ENCODE measurements around the gene BCO2. TPM values are rescaled to one million over a fixed set of nuclear protein-coding genes. Genes with fewer than 3 reads are reported as not detected.

Gene BCO2
- total RNA-seq, 4 donors from 2014 or later = 2.9 to 5.8 (median 4.2) TPM

DNA sequence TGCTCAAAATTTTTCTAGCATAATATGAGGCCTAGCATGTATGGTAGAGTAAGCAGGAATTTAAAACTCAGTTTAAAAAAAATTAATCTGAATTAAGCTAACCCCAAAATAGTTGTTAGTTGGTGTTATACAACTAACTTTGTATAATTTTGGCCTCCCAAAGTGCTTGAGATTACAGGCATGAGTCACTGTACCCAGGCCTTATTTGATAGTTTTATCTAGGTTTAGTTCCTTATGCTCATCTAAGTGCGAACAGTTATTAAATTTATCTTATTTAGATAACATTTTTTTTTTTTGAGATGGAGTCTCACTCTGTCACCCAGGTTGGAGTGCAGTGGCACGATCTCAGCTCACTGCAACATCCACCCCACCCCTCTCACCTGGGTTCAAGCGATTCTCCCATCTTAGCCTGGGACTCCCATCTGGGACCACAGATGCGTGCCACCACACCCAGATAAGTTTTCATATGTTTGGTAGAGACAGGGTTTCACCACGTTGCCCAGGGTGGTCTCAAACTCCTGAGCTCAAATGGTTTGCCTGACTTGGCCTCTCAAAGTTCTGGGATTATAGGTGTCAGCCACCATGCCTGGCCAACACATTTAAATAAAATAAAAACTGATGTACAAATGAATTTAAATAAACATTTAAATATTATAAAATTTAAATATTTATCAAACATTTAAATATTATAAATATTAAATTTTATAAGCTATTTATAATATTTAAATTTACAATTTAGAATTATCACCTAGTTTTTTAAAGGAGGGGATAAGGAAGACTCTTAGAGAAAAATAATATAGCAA, 19.0 kb upstream of the BCO2 start:
- H3K27me3 ChIP-seq = no peaks in the 10 kb centered on the region
- DNase-seq (no peak), ATAC-seq (no peak)
- H3K27ac ChIP-seq = peak overlapping the region in 3 of 4 donors; percentile 24 to 66 (median 52)
- no peaks in the 10 kb centered on the region for H3K9me3 ChIP-seq
- H3K4me3 ChIP-seq = no peak overlapping the region
- peaks cover 12 to 31% of the 10 kb centered on the region in 2 donors for H3K4me1 ChIP-seq
- H3K36me3 ChIP-seq = no peaks in the 10 kb centered on the region
- intact Hi-C loops (cut with DNase I; ENCODE audit: low total_unique reads) (loop anchor here (5.0 kb wide), 1 partner anchor 34 kb away; no protein-coding TSS in a partner anchor), in situ Hi-C loops (cut with MboI; ENCODE audit: low sequenced_read_pairs in 4 of 4) (no loop called here)
- TF ChIP-seq, protein P1, sequence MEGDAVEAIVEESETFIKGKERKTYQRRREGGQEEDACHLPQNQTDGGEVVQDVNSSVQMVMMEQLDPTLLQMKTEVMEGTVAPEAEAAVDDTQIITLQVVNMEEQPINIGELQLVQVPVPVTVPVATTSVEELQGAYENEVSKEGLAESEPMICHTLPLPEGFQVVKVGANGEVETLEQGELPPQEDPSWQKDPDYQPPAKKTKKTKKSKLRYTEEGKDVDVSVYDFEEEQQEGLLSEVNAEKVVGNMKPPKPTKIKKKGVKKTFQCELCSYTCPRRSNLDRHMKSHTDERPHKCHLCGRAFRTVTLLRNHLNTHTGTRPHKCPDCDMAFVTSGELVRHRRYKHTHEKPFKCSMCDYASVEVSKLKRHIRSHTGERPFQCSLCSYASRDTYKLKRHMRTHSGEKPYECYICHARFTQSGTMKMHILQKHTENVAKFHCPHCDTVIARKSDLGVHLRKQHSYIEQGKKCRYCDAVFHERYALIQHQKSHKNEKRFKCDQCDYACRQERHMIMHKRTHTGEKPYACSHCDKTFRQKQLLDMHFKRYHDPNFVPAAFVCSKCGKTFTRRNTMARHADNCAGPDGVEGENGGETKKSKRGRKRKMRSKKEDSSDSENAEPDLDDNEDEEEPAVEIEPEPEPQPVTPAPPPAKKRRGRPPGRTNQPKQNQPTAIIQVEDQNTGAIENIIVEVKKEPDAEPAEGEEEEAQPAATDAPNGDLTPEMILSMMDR (IDR thresholded peaks at IDR 0.05 in 4 of 5, conservative IDR thresholded peaks at IDR 0.05 in 1 of 5) = no peak
- TF ChIP-seq POLR2A (IDR thresholded peaks at IDR 0.05) = no peak

DNA sequence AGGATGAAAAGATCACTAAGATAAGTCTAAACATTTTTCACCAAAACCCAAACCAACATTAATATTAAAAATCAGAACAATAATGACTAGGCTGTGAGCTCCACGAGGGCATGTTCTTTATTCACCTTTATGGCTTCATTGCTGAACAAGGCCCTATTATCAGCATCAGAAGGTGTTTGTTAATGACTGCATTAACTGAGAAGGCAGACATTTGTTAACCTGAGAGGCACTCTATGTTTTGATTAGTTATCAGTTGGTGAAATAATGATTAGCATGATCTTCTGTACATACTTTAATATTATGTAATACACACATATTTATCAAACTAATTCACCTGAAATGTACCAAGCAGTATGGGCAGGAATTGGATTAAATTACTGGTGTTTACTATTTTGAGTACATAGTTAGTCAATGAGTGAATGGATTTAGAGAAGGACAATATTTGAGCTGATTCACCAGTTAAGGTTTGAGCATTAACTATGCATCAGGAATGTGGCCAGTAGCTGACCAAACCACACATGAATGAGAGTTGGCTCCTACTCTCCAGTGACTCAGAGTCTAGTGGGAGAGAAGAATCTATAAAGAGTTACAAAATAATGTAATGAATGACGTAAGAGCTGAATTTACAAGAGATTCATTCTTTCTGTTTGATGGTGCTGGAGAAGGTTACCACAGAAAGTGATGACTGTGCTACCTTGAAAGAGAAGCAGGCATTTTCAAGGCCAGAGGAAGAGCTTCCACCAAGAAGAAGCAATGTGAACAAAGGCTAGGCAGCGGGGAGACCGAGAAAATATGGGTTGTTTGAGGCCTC, 18.2 kb upstream of the BCO2 start:
- Histone ChIP-seq H3K4me1 (peaks cover 15 to 38% of the 10 kb centered on the region in 2 donors), H3K4me3 (no peak overlapping the region), H3K27me3 (no peaks in the 10 kb centered on the region), H3K36me3 (no peaks in the 10 kb centered on the region), H3K9me3 (no peaks in the 10 kb centered on the region), H3K27ac (peak overlapping the region; percentile 34 to 66 (median 44))
- peak; percentile 81 to 87 for ATAC-seq
- no peak for DNase-seq
- intact Hi-C loops (cut with DNase I; ENCODE audit: low total_unique reads) = loop anchor here (5.0 kb wide), 1 partner anchor 35 kb away; no protein-coding TSS in a partner anchor
- no peak for TF ChIP-seq POLR2A (IDR thresholded peaks at IDR 0.05)
- TF ChIP-seq, protein P1 (IDR thresholded peaks at IDR 0.05 in 4 of 5, conservative IDR thresholded peaks at IDR 0.05 in 1 of 5) = no peak
- in situ Hi-C loops (cut with MboI; ENCODE audit: low sequenced_read_pairs in 4 of 4) = no loop called here

DNA sequence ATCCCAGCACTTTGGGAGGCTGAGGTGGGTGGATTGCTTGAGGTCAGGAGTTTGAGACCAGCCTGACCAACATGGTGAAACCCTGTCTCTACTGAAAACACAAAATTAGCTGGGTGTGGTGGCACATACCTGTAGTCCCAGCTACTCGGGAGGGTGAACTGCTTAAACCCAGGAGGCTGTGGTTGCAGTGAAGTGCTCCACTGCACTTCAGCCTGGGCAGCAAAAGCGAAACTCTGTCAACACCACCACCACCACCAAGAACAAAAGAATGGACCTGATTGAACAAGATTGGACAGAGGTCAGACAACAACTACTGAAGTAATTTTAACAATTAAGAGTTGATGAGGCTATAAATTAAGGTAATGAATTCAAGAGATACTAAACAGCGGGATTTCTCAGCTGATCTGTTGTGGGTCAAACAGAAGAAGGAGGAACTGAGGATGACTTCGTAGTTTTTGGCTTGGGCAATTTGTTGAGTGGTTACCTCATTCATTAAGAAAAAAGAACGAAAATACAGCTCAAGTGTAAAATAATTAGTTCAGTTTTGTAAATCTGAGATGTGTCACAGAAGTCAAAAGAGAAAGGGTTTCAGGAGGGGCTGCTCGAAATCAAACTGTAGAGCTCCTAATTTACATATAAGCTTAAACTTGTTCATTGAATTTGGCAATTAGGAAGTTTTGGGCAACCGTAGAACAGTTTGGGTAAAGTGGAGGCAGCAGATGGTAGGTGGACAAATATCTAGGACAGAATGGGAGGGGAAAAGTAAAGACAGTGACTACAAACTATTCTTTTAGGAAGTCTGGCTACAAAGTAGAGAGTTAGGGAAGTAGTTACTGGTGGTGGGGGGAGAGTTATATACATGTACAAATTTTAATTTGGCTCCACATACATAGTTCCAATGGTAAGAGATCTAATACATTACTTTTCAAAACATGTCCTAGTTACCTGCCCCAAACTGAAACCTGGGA, 15.9 kb upstream of the BCO2 start:
- no peaks in the 10 kb centered on the region for H3K36me3 ChIP-seq
- in situ Hi-C loops (cut with MboI; ENCODE audit: low sequenced_read_pairs in 4 of 4) = no loop called here
- TF ChIP-seq, protein P1 (IDR thresholded peaks at IDR 0.05 in 4 of 5, conservative IDR thresholded peaks at IDR 0.05 in 1 of 5) = no peak
- no peak for TF ChIP-seq POLR2A (IDR thresholded peaks at IDR 0.05)
- no peaks in the 10 kb centered on the region for H3K27me3 ChIP-seq
- H3K4me3 ChIP-seq = no peak overlapping the region
- intact Hi-C loops (cut with DNase I; ENCODE audit: low total_unique reads) = loop anchor here (5.0 kb wide), 1 partner anchor 37 kb away; no protein-coding TSS in a partner anchor
- no peak for DNase-seq
- H3K9me3 ChIP-seq = no peaks in the 10 kb centered on the region
- peak overlapping the region in 2 of 4 donors; percentile 54 to 71 for H3K27ac ChIP-seq
- no peak for ATAC-seq
- H3K4me1 ChIP-seq = peaks cover 32 to 44% of the 10 kb centered on the region in 2 donors
